HG03439 (cell line): ENCODE results near the gene GNB1L.
A peak's percentile ranks its signal among the peaks of the same experiment; 100 is the strongest.

Source experiments
- ATAC-seq: cut with Tn5 transposase; IDR thresholded peaks from one replicate; pipeline ENCODE4 v1.9.1; 2021; ENCODE audit warnings: mild to moderate bottlenecking, moderate library complexity; ENCODE audit not compliant: unreplicated experiment

The GNB1L gene

DNA sequence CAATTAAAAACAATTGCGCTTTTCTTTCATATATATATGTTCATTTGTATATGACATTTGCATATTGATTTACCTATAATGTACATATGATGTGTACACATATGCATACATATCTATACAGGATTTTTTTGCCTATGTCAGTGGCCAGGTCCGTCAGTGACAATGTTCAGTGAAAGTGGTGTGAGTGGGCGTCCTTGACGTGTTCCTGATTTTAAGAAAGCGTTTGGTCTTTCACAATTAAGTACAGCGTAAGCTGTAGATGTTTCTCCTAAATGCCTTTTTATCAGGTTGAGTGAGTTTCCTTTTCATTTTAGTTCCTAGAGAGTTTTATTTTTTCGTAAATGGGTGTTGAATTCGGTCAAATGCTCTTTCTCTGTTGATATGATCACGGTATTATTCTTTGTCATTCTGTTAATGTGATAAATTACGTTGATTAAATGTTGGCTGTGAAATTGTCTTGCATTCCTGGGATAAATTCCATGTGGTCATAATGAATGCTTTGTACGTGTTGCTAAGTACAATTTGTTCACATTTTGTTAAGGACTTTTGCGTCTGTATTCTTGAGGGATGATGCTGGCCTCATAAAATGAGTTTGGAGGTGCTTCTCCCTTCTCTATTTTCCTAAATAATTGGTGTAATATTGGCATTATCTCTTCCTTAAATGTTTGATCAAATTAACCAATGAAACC is 10.6 kb upstream of the GNB1L start:
- no peak for ATAC-seq

DNA sequence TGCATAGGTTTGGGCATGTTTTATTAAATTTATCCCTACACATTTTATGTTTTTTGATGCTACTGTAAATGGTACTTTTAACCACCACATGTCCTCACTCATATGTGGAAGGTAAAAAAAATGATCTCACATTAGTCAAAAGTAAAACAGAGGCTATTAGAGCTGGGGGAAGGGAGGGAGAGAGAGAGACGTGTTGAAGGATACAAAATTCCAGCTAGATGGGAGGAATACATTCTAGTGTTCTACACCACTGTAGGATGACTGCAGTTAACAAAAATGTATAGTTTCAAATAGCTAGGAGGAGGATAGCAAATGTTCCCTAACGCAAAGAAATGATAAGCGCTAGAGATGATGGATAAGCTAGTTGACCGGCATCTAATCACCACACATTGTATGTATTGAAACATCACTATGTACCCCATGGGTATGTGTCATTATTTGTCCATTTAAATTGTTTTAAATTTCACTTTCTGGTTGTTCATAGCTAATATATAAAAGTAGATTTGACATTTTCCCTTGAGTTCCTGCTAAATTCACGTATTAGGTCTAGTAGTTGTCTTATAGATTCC is 9.9 kb upstream of the GNB1L start:
- no peak for ATAC-seq

DNA sequence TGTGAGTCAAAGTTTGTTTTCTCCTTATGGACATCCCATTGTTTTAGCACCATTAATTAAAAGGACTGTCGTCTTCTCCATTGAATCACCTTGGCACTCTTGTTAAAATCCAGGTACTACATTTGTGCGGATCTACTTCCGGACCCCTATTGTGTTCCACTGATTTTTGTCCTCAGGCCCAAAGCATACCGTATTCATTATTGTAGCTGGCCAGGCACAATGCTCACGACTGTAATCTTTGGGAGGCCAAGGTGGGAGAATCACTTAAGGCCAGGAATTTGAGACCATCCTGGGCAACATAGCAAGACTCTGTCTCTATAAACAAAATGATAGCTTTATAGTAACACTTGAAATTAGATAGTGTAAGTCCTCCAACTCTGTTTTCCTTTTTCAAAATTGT is 8.9 kb upstream of the GNB1L start:
- ATAC-seq = no peak

DNA sequence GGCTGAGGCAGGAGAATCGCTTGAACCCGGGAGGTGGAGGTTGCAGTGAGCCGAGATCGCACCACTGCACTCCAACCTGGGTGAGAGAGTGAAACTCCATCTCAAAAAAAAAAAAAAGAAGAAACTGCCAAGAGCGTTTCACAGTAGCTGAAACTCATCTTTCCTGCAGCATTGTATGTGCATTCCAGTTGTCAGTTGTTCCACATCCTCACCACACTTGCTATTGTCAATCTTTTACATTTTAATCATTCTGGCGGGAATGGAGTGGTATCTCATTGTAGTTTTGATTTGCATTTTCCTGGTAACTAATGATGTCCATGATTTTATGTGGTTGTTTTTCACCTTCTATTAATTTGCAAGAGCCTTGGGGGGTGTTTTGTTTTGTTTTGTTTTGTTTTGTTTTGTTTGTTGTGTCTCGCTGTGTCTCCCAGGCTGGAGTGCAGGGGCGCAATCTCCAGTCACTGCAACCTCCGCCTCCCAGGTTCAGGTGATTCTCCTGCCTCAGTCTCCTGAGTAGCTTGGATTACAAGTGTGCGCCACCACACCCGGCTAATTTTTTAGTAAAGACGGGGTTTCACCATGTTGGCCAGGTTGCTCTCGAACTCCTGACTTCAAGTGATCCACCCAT is 8.1 kb upstream of the GNB1L start:
- no peak for ATAC-seq

DNA sequence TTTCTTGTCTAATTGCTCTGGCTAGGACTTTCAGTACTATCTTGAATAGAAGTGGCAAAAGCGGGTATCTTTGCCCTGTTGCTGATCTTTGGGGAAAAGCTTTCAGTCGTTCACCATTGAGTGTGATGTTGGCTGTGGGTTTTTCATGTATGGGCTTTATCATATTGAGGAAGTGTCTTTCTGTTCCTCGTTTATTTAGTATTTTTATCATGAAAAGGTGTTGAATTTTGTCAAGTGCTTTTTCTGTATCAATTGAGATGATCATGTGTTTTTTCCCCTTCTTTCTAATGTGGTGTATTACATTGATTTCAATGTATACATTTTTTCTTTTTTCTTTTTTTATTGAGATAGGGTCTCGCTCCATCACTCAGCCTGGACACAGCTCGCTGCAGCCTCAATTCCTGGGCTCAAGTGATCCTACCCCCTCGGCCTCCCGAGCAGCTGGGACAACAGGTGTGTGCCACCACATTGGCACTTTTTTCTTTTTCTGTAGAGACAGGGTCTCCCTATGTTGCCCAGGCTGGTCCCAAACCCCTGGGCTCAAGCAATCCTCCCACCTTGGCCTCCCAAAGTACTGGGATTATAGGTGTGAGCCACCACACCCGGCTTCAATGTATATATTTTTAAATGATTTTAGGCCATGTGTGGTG is 5.3 kb upstream of the GNB1L start:
- no peak for ATAC-seq

DNA sequence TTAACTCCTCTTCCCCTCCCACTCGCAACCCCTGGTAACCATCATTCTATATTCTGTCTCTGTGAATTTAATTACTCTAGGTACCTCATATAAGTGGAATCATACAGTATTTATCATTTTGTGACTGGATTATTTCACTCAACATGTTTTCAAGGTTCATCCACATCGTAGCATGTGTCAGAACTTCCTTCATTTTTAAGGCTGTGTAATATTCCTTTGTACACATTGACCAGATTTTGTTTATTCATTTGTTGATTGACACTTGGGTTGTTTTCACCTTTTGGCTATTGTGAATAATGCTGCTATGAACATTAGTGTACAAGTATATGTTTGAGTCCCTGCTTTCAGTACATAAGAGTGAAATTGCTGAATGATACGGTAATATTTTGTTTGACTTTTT is 2.7 kb upstream of the GNB1L start:
- no peak for ATAC-seq

DNA sequence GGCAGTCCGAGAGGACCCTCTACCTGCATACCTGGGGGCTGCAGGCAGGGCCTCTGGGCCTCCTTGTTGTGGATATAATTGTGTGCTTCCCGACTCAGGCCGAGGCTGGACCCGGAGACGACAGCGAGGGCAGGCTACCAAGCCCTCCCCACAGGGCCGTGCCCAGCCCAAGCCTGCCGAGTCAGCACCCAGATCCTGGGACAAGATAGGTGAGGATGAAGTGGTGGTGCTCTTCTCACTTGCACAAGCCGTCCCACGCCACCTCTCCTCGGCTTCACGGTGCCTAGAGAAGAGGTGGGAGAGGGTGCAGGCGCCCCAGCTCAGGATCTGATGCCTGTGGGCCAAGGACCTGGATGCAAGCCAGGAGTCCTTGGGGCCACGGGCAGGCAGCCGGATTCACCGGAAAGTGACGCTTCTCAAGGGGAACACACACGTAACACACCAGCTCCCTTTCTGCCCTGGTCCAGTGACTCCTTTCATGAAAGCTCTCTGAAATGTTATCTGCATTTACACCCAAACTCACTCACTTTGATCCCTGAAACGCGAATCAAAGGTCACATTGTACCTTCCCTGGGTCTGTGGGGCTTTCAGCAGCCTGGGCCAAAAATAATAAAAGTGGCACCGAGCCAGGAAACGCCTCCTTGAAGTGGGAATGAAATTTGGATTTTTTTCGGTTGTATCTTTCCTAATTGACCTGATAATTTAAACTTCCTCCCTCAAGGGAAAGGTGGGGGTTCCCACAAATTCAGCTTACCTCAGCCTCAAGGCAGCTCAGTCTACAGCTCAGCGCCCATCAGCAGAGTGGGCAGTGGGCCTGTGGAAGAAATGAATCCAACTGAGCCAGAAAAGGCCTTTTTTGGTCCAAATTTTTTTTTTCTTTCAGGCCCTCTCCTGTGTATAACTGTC is 1.1 kb upstream of the GNB1L start:
- peak; percentile 19 for ATAC-seq

DNA sequence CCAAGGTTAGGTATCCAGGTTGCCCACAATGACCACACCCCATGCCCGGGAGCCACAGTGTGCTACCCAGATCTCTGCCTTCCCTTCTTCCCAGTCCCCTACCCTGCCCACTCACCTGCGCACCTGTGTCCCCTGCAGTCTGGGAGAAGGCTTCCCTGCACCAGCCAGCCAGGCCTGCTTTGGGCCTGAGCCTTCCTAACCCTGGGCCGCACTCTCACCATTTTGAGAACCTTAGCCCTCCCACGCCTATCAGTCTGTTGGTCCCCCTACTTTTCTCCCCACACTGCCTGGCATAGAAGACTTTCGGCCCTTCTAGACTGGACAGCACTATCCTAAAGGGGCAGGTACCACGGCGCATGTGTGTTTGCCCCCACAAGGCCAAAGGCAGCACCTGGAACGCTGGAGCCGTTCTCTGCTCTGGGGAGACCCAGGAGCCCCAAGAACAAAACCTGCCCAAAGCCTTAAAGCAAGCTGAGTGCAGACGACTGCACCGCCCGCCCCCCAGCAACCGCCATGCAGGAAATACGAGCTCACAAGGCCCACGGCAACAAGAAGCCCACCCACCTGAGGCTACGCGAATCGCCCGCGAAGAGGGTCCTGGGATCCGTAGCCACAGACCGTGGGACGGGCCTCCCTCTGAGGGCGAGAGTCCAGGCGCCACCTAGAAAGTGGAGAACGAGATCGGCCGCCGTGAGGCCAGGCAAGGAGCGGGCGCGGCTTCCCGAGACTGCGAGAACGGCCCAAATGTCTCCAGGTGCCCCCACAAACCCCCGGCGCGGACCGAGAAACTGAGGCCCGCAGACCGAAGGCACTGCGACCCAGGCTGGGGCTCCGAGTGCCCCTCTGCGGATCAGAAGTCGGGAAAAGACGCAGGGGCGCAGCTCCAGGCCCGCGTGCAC is 546 bp downstream of the GNB1L start:
- ATAC-seq = no peak

DNA sequence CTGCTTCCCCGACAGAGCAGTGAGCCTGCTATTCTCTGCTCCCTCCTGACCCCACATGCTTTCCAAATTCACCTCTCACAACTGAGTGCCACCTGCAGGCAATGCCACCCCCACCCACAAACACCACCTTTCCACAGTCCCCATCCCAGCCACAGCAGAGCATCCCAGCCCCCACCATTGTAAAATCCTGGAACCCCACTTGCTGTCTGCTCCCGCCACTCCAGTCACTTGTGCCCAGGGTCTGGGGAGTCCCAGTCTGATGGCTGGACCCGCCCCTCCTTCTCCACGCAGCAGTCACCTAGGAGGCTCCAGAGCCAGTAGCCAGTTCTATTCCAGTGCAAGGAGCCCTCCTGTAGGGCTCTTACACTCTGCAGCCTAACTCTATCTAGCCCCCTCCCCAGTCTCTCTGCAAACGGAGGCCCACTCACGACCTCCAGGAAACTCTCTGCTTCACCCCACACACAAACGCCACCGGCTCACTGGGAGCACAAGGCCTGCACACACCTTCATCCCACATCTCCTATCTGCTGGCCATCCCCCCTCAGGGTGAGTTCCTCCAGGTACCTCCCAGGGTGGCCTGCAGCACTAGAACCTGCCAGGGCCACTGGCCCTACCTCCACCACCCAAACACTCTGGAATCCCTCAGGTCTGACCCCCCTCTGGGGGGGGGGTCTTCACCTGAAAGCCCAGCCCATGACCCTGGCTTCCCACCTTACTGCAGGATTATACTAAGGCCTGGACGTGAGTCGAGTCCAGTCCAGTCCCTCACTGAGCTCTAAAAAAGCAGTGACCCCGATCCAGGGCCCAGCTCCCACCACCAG is 1.4 kb downstream of the GNB1L start:
- ATAC-seq = no peak

DNA sequence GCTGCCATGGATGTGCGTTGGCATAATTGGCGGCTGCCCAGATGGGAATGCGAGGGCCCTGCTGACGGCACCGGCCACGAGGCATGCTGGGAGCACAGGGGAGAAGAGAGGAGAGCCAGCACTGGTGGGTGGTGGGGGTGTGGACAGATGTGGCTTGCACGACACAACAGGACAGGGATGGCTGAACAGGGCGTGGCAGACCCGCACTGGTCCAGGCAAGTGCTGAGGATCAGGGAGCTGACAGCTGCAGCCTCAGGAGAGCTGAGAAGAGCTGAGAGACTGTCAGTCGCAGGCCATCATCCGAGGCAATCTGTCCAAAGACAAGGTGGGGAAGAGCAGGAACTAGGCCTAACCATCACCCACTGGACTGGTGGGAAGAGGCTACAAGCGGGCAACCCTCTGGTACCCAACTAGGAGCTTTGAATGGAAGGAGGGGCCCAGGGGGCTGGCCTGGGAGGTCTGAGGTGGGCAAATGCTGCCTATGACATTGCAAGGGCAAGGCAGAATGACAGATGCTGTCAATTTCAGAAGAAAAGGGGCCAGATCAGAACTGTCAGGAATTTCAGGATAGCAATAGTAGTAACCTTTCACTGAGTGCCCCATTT is 2.4 kb downstream of the GNB1L start:
- no peak for ATAC-seq

DNA sequence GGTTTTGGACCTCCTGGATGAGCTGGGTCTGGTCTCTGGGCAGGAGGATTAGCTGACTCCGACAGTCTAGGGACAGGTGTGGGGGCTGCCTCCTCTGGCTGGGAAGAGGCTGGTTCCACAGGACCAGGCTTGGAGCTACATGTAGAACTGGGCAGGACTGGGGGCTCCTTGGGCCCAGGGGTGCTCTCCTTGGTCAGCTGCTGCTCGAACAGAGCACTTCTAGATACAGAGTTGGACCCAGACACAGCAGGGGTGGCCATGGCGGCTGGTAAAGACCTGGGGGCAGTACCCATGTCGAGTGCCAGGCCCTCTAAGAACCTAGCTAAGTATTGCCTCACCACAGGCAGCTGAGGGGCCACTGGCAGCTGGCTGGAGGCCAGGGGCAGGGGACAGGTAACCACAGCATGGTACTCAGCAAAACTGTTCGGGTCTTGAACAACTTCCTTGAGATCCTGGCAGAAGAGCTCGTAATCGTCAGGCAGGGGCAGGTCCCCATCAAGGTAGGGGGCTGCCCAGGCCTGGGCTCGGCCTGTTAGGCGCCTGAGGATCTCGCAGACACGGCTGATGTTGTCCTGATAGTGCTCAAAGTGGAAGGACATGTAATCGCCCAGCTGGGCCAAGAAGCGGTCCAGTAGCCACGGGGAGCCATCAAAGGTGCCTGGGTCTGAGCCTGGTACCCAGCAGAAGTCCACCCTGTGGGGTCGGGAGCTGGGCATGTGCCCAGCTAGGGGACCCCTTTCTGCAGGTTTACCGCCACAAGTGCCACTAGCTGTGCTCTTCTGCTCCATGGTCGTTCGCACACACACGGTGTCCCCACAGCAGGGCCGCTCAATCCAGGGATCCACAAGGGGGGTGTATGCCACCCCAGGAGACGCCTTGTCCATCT is 3.1 kb downstream of the GNB1L start:
- ATAC-seq = no peak

DNA sequence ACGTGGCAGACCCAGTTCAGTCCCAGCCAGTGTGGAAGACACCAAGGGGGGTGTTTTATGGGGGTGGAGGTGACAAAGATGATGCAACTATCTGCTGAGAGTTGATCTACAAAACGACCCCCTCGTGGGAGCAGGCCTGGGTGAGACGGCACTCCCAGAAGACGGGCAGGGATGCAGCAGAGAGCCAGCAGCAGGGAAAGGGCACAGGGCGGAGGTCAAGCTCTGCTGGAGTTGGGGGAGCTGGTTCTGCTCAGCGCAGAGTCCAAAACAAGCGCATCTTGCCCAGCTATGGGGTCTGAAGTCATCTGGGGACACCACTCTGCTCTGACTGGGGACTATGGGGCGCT is 3.9 kb downstream of the GNB1L start:
- no peak for ATAC-seq

DNA sequence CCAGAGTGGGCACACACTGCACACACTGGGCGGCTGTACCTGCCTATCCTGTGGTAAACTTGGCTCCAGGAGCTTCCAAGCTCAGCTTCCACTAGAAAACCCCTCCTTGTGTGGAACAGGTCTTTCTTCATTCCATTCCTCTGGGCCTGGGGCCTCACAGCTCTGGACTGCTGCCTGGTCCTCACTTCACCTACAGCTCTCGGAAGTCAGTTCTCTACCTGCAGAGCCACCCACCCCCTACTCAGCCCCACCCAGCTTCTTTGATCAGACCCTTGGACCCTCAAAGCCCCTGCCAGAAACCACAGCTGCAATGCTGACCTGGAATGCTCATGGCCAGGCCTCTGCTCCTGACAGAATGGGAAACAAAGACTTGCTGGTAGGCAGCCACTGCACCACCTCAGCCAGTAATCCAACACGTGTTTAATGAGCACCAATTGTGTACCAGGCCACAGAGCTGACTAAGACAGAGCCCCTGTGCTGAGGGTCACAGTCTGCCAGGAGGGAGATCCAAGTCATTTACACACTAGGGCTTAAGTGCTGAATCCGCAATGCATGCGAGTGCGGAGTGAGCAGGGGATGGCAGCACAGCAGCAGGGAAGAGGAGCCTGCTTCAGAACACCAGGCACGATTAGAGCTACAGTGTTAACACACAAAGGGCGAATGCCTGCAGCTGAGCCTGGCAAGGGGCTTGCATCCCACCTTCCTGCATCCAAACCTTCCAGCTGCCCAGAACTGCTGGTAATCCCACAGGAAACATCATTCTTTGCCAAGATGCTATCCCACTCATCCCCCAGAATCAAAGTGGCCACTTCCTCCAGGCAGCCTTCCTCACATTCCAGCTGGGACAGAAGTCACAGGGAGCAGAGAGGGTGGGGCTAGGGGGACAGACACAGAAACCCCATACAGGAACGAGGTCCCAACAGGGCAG is 4.6 kb downstream of the GNB1L start:
- no peak for ATAC-seq

DNA sequence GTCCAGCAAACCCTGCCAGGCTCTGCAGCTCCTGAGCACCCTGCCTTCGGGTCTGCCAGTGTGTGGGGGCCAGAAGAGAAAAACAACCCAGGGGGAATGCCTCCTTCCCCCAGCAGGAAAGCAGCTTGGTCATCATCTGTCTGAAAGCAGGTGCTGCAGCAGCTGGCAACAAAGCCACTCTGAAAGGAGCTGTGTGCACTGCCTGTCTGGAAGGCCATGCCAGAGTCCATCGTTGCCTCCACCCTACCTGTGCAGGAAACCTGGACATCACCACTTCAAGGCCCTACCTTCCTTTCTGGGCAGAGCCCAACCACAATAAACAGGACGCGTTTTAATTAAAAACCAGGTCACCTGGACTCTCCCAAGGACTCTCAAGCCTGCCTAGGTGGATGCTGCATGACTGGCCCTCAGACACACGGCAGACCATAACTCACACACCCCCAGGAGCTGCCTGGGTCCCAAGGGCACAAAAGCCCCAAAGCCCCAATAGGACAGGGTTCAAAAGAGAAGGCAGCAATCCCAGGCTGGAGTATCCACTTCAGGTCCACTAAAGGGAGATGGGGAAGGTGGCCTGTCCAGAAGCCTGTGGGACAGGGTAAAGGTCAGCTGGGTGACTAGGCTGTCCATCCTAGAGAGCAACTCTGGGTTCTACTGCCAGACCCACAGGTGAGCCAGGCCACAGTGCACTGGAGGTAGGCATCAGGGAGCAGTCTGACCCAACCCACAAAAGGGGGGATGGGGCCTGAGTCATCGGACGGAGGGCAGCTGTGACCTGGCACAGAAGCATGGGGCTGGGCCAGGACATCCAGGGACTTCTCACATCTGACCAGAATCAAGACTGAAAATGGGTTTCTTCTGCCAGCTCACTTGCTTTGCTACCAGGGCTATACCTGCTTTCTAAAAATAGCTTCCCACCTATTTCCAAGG is 6.1 kb downstream of the GNB1L start:
- ATAC-seq = no peak

DNA sequence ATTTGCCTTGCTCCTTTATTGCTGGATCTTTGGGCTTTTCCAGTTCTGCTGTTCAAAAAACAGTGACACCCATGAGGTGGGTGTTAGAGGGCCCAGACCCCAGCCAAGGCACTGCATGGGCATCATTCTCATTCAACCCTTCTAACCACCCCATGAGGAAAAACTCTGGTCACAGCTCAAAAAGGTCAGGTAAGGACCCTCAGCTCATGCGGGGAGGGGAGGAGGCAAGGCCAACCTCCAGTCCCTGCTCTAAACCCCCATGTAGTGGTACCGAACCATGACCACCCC is 7.4 kb downstream of the GNB1L start:
- no peak for ATAC-seq
